ENCODE results near the gene RNF44. TPM values are rescaled to one million over a fixed set of nuclear protein-coding genes. Genes with fewer than 3 reads are reported as not detected.
A peak's percentile ranks its signal among the peaks of the same experiment; 100 is the strongest.
"Not testable (repeated sequence)": the region's sequence is repeated elsewhere in the genome, so short reads cannot be mapped to it uniquely, and the experiment has no call there.

Gene RNF44
- total RNA-seq, 2 donors from 2014 or later: 228 to 288 TPM

DNA sequence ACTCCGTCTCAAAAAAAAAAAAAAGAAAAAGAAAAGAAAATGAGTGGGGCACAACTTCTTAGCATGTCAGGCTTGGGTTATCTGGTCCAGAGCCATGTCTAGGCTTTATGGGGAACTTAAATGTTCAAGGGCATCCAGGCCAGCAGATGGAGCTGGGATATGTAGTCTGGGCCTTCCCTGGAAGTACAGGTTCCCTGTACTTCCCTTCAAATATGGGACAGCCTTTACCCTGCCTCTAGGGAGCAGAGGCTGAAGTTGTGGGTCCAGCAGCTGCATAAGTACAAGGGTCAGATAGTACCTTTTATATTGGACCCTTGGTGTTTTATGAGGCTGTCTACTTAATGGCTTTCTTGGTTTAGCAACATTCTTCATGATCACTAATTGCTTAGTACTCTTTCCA, 46.9 kb downstream of the RNF44 start:
- ATAC-seq: no peak
- H3K27ac Mint-ChIP-seq: peak overlapping the region; percentile 70

DNA sequence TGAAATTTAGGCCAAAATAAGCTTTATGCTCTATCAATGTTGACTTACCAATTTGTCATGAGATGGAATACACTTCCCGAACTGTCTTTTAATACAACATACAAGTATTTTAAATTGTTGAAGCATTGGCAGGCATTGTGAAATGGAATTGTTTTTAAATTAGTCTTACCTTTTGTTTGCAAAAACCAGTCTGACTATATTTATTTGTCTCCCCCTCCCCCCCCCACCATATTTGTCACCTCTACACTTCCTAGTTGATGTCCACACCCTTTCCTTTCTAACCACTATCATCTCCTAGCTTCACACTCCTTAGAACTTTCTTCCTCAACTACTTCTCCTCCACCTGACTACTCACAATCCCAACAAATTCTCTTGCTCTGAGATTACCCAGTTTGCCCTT, 48.1 kb downstream of the RNF44 start:
- no peak for DNase-seq
- Mint-ChIP-seq H3K4me1 (peaks cover 30% of the 10 kb centered on the region), H3K4me3 (peak overlapping the region; percentile 57), H3K27me3 (no peaks in the 10 kb centered on the region), H3K36me3 (ENCODE audit: low read depth) (peaks cover 13% of the 10 kb centered on the region), H3K27ac (peak overlapping the region; percentile 70)
- no peaks in the 10 kb centered on the region for H3K9me3 ChIP-seq (ENCODE audit: control insufficient read depth, low read length, poor library complexity, severe bottlenecking)
- no peak for ATAC-seq

More for the DNA sequence above, 46.9 kb downstream of the RNF44 start:
- no peaks in the 10 kb centered on the region for H3K9me3 ChIP-seq (ENCODE audit: control insufficient read depth, low read length, poor library complexity, severe bottlenecking)
- Mint-ChIP-seq H3K4me1 (peaks cover 25% of the 10 kb centered on the region), H3K36me3 (ENCODE audit: low read depth) (peaks cover 13% of the 10 kb centered on the region), H3K4me3 (no peak overlapping the region), H3K27me3 (no peaks in the 10 kb centered on the region)
- no peak for DNase-seq

DNA sequence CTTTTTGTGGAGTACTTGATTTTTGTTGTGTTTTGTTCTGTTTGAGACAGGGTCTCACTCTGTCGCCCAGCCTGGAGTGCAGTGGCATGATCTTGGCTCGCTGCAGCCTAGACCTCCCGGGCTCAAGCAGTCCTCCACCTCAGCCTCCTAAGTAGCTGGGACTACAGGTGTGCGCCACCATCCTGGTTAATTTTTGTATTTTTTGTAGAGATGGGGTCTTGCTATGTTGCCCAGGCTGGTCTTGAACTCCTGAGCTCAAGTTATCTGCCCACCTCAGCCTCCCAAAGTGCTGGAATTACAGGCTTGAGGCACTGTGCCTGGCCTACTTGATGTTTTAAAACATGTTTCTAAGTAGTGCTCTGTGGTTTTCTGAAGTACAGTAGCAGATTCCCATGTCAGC, 50.0 kb downstream of the RNF44 start:
- not testable (repeated sequence) for H3K9me3 ChIP-seq (ENCODE audit: control insufficient read depth, low read length, poor library complexity, severe bottlenecking); DNase-seq; H3K36me3 Mint-ChIP-seq (ENCODE audit: low read depth); H3K27me3 Mint-ChIP-seq; H3K27ac Mint-ChIP-seq; ATAC-seq; H3K4me3 Mint-ChIP-seq
- peaks cover 27% of the 10 kb centered on the region for H3K4me1 Mint-ChIP-seq

GRCh38 chr5:176486189-176486757, 50.9 kb downstream of the RNF44 start:
- H3K27ac Mint-ChIP-seq: no peak overlapping the region
- ATAC-seq (no peak), DNase-seq (no peak)
- peaks cover 7% of the 10 kb centered on the region for H3K36me3 Mint-ChIP-seq (ENCODE audit: low read depth)
- H3K4me1 Mint-ChIP-seq: peaks cover 27% of the 10 kb centered on the region
- H3K9me3 ChIP-seq (ENCODE audit: control insufficient read depth, low read length, poor library complexity, severe bottlenecking): no peaks in the 10 kb centered on the region
- H3K27me3 Mint-ChIP-seq: no peaks in the 10 kb centered on the region
- no peak overlapping the region for H3K4me3 Mint-ChIP-seq

GRCh38 chr5:176485176-176485575, 52.0 kb downstream of the RNF44 start:
- peaks cover 7% of the 10 kb centered on the region for H3K36me3 Mint-ChIP-seq (ENCODE audit: low read depth)
- H3K27ac Mint-ChIP-seq: no peak overlapping the region

GRCh38 chr5:176481711-176482110, 55.5 kb downstream of the RNF44 start:
- peaks cover 17% of the 10 kb centered on the region for H3K4me1 Mint-ChIP-seq
- H3K4me3 Mint-ChIP-seq: no peak overlapping the region
- no peak overlapping the region for H3K27ac Mint-ChIP-seq
- H3K9me3 ChIP-seq (ENCODE audit: control insufficient read depth, low read length, poor library complexity, severe bottlenecking): no peaks in the 10 kb centered on the region
- H3K27me3 Mint-ChIP-seq: no peaks in the 10 kb centered on the region
- H3K36me3 Mint-ChIP-seq (ENCODE audit: low read depth): peaks cover 2% of the 10 kb centered on the region
- no peak for ATAC-seq
- no peak for DNase-seq

More at GRCh38 chr5:176485176-176485575, 52.0 kb downstream of the RNF44 start:
- Mint-ChIP-seq H3K4me1 (peaks cover 27% of the 10 kb centered on the region), H3K27me3 (no peaks in the 10 kb centered on the region), H3K4me3 (no peak overlapping the region)
- ATAC-seq (no peak), DNase-seq (no peak)
- H3K9me3 ChIP-seq (ENCODE audit: control insufficient read depth, low read length, poor library complexity, severe bottlenecking): no peaks in the 10 kb centered on the region

Other genes with a start within 250 kb of the RNF44 start
- gene KIAA1191, start 175.6 kb downstream of the RNF44 start, total RNA-seq: 10 to 100 TPM; 73.9 to 76.7 TPM
- gene ARL10, start 171.9 kb downstream of the RNF44 start, total RNA-seq: 1 to 10 TPM; 7.3 to 7.6 TPM
- 10 to 100 TPM; 17.9 to 19.2 TPM for gene NOP16, start 148.8 kb downstream of the RNF44 start, total RNA-seq
- gene HIGD2A, start 148.7 kb downstream of the RNF44 start, total RNA-seq: 100 to 1,000 TPM; 119 to 135 TPM
- 10 to 100 TPM; 65.3 to 69.4 TPM for gene CLTB, start 120.9 kb downstream of the RNF44 start, total RNA-seq
- gene FAF2, start 89.0 kb downstream of the RNF44 start, total RNA-seq: 10 to 100 TPM; 23.1 to 24.2 TPM
- 1 to 10 TPM; 1.3 to 2.4 TPM for gene CDHR2, start 11.9 kb upstream of the RNF44 start, total RNA-seq
- under 1 TPM; 0.57 to 0.60 TPM for gene GPRIN1, start 72.8 kb upstream of the RNF44 start, total RNA-seq
- gene SNCB, start 93.1 kb upstream of the RNF44 start, total RNA-seq: not detected
- not detected for gene EIF4E1B, start 93.3 kb upstream of the RNF44 start, total RNA-seq
- gene TSPAN17, start 110.1 kb upstream of the RNF44 start, total RNA-seq: 10 to 100 TPM; 14.2 to 19.3 TPM